GM18520 (cell line): ENCODE data around the gene FOXS1.
A peak's percentile ranks its signal among the peaks of the same experiment; 100 is the strongest.
"Not testable (repeated sequence)": the region's sequence is repeated elsewhere in the genome, so short reads cannot be mapped to it uniquely, and the experiment has no call there.

Experiments
- ATAC-seq: cut with Tn5 transposase; IDR thresholded peaks from one replicate; pipeline ENCODE4 v1.9.1; 2021; ENCODE audit not compliant: unreplicated experiment

The FOXS1 gene

DNA sequence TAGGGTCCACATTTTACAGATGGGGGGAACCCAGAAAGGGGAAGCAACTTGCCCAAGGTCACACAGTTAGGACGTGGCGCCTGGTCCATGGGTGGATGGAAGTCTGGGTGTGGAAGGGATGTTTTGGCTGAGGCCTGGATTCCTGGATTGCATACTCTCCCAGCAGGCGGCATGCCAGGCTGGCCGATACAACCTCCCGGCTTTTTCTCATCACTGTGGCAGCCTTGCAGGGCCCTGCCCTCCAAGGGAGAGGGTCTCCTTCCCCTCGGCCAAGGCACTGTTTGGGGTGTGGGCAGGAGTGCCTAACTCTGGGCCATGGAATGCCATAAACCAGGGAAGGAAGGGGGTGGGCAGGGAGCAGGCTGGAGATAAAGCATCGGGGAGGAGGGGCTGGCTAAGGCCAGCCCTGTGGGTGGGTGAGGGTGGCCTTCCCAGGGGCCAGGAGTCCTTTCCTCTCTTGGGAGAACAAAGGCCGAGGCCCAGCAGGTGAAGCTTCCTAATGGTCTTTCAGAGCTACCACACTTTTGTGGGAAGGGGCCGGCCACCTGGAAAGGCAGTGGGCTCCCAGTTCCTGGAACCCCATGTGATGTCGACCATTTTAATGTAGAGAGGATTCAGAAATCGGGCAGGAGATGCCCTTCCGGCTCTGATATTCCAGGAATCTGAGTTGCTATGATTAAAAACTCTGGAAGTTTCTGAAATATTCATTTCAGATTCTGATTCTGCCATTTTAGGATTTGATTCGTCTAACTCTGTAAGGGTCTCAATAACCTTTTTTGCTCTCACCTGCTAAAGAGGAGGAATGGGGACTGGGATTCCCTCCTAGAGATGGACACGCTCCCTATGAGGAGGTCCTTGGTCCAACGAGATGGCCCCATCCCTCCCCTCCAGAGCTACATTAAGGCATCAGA lies 4.2 kb downstream of the FOXS1 start:
- no peak for ATAC-seq

DNA sequence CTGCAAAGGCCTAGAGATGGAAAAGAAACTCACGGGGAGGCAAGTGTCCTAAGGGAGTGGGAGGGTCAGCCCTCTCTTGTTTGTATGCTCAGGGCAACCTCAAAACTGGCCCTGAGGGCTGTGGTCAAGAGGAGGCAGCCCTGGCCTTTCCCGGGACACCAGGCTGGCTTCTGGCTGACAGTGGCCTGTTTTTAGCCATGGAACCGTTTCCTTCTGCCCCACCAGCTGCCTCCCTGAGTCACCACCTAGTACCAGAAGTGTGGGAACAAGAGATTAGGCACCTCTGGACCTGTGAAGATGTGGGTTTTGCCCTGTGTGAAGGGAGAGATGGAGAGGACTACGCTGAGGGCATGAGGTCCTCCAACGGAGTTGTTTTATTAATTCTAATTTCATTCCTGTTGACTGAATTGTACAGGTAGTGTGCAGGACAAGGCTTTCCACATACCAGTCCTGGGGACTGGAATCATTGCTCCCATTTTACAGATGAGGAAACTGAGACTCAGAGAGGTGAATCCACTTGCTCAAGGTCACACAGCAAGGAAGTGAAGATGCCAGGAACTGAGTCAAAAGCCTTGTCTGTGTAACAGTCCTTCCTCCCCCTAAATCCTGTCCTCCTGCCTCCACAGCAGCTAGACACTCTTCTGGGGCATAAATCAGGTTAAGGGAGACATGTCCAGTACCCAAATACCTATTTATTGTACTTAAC lies 5.5 kb downstream of the FOXS1 start:
- ATAC-seq, result no peak

DNA sequence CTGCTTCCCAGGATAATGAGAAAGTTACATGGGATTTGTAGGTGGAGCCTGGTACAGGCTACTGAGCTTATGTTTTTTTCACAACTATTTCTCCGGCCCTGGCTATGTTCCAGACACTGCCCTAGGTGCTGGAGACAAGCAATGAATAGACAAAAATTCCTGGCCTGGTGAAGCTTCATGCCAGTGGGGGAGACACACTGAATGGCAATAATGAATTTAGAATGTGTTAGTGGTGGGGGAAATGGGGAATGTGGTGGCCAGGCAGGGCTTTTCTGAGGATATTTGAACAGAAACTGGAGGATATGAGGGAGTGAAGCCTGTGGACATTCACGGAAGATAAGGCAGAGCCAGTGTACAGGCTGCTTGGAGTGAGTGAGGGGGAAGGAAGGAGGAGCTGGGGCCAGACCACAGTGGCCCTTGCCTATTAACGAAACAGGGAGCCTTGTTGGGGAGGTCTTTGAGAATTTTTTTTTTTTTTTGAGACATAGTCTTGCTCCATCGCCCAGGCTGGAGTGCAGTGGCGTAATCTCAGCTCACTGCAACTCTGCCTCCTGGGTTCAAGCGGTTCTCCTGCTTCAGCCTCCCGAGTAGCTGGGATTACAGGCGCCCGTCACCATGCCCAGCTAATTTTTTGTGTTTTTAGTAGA lies 6.6 kb downstream of the FOXS1 start:
- ATAC-seq, result no peak

DNA sequence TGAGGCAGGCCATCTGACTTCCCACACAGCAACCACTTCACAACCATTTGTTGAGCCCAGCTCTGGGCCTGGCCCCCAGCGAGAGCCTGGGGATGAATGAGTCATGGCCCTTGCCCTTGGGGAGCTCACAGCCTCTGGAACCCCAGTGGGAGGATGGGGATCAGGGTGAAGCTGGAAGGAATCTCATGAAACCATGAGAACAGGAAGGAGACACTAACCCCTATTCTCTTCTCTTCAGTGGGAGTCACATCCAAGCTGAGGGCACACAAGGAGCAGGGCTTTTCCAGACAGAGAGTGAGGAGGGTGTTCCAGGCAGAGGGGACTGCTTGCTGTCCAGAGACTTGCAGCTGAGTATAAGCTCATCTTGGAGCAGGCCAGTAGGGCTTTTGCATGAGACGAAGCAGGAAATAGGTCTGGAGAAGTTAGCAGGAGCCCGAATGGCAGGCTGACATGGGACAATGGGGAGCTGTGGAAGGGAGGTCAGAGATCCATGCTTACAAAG lies 7.5 kb downstream of the FOXS1 start:
- no peak for ATAC-seq

DNA sequence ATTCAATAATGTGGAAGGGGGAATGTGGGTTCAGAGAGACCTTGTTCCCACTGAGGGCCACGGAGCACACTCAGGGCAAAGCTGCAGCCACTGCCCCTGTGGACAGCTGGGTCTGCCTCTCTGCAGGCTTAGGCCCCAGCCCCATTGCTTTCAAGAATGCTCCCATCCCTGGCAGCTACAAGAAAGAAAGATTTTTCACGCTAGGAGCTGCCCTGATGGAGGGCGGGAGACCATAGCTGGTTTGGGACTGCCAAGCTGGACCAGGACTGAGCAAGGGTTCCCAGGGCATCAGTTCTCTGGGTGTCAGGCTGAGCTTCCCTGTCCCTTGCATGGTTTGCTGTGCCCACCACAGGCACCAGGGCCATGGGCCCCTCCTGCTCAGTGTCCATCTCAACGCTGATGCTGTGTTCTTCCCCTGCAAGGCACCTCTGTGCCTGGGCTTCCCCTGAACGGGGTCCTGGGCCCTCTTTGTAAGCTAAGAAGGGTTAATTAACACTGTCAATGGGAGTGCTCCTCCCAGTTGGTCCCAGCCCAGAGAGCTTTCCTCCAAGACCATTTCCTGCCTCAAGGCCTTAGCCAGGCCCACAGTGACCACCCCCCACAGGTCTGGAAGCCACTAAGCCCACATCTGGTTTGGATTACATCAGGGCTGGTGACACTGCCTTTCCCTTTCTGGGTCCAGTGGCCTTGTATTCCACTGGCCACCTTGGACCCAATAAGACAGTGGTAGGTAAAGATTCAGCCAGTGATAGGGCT lies 8.4 kb downstream of the FOXS1 start:
- no peak for ATAC-seq

DNA sequence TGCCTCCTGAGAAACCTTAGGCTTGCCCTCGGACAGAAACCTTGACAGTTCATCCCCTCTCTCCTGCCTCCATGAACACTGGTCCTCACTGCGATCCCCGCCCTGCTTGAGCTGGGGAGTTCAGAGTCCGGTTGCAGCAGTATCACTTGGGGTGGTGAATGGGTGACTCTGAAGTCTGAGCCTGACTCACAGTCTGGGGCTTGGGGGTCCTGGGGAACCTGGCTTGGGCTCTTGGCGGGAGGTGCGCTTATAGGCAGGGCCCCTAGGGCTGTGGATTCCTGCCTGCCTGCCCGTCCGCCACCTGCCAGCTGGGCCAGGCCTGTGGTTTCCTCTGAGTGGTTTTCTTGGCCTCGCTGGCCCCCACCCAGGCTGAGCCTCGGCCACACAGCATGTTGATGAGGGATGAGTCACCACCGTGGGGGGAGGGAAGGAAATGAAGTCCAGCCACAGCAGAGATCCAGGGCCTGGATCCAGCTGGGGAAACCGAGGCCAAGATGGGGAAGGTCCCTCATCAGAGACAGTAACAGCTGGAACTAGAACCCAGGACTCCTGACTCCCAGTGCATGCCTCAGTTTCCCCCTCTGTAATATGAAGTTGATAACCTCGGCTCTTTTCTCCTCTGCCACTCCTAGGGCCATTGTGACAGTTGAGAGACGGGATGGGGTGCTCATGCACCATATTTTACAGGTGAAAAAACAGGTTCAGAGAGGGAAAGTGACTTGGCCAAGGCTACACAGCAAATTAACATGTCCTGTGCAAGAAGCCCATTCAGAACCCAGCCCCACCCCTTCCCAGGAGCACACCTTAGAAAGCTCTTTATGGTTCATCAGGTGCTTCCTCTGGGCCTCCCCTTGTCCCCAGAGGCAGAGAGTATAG lies 9.2 kb downstream of the FOXS1 start:
- ATAC-seq, result peak; percentile 76

DNA sequence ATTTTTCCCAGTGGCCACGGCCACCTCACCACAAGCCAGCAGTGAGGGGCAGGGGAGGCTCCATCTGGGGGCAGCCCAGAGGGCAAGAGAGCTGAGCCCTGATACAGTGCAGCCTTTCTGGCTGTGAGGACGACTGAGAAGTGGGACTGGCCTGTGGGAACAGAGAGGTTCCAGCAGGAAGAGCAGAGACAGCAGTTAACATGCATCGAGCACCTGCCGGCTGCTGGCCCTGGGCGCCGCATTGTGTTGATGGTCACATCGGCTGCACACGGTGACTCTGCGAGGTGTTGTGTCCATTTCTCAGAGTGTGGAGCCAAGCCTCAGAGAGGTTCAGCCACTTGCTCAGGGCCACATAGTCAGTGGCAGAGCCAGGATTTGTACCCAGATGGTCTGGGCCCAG lies 9.8 kb downstream of the FOXS1 start:
- no peak for ATAC-seq

DNA sequence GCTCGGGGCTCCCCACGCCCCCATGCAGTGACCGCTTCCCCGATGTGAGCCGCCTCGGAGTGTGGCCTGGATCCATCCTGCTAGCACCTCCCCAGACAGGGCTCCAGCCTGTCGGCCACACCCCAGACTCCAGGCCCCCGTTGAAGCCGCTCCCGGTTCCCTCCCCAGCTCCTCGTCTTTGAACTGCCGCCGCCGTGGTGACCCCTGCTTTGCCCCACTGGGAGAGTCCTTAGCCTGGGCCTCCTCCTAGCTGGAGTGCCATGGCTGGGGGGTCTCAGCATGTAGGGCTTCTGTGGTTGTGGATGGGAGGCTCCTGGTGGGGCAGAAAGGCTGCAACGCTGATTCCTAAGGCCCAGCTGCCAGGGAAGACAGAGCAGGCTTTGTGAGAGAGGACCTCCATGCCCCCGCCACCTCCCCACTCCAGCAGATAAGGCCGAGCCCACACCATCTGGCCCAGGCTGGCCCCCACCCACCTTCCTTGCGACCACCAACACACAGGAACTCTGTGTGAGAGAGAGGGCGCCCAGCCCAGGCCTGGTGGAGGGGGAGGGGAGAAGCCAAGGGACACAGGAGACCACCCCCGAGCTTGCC lies 11.4 kb downstream of the FOXS1 start:
- ATAC-seq, result no peak

DNA sequence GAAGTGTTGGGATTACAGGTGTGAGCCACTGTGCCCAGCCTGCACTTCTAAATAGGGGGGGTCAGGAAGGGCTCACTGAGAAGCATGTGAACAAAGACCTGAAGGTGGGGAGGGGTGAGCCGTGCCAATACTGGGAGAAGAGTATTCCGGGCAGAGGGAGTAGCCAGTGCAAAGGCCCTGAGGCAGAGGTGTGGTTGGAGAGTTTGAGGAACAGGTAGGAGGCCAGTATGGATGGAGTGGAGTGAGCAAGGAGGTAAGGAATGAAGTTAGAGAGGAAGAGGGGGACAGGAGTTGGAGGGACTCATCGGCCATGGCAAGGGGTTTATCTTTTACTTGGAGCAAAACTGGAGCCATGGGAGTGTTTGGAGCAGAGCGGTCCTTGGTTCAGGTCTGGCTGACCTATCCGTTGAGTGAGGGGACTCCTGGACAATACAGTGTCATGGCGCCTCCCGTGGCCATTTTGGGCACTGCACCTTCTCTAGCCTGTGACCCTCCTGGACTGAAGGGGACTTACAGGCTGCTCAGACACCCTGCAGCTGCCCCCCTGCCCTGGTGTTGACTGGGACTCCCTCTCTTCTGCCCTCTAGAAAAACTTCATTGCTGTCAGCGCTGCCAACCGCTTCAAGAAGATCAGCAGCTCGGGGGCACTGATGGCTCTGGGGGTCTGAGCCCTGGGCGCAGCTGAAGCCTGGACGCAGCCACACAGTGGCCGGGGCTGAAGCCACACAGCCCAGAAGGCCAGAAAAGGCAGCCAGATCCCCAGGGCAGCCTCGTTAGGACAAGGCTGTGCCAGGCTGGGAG lies 12.1 kb downstream of the FOXS1 start:
- no peak for ATAC-seq

DNA sequence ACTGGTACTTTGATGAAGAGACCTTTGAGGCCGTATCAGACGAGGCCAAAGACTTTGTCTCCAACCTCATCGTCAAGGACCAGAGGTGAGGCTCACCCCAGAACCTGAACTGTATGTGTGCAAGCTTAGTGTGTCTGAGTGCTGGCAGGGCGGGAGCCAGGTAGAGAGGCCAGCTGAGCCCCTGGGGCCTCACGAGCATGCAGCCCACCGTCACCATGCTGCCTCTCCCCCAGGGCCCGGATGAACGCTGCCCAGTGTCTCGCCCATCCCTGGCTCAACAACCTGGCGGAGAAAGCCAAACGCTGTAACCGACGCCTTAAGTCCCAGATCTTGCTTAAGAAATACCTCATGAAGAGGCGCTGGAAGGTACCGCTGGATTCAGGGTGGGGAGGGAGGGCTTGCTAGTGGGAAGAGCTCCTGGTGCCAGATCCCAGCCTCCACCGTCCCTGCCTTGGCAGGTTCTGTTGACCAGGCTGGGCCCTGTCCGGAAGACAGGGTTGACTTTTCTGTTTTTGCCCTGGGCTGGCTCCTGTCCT lies 13.6 kb downstream of the FOXS1 start:
- no peak for ATAC-seq

DNA sequence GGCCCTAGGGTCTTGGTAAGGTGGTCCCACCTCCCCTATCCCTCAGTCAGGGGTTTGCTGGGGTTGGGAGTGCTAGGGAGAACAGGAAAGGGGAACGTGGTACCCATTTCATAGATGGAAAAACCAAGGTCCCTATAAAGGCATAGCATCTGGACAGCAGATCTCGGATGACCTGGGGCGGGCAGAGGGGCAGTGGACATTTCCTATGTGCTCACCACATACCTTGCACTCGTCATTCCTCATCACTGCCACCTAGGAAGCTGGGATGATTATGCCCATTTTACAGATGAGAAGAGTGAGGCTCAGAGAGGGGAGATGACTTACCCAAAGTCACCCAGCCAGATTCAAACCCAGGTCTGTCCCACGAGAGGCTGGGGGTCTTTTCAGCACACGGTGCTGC lies 14.2 kb downstream of the FOXS1 start:
- ATAC-seq, result no peak

DNA sequence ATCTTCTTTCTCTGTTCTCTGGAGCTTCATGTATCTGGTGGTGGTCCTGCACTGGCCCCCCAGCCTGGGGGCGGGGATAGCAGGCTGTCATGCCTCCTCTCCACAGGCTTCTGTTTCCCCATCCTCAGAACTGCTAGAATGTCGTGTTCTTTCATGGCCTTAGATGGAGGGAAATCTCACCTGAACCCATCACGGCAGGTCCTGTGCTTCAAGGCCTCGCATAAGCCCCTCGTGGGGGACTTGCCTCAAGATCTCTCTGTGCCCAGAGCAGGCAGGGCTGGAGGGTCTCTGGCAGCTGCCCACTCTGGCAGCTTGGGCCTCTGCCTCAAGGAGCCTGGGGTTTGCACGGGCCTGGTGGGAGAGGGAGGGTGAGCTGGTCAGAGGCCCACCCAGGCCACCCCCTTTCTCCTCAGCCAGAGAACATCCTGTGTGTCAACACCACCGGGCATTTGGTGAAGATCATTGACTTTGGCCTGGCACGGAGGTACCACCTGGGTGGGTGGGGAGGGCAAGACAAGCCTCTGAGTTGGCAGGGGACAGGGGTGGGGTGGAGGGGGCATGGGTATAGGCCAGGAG lies 14.9 kb downstream of the FOXS1 start:
- ATAC-seq, result no peak

DNA sequence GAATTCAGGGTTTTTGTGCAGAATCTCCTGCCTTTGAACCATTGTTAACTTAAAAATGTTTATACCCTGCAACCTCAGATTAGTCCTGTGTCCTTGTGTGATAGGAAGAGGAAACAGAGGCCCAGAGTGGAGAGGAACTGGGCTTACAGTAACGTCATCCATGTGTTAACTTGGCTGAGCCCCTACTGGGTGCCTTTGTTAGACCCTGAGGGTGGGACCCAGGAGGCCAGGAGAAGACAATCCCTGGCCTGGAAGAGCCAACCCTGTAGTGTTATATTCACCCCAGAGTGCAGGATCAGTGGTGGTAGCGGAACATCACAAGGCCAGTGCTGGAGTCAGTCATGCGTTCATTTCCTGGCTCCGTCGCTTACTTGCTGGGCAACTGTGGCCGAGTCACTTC lies 15.7 kb downstream of the FOXS1 start:
- ATAC-seq, result no peak

DNA sequence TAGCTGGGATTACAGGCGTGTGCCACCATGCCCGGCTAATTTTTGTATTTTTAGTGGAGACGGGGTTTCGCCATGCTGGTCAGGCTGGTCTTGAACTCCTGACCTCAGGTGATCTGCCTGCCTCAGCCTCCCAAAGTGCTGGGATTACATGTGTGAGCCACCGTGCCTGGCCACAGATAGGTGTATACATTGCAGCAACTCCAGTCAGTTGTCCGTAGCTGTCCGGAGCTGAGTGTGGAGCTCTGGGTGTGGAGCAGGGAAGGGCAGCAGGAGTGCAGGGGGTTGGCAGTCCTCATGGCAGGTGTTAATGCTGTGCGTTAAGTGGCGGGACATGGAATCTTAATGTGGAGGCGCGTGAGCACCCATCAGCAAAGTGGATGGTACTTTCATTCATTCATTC lies 17.4 kb downstream of the FOXS1 start:
- not testable (repeated sequence) for ATAC-seq

DNA sequence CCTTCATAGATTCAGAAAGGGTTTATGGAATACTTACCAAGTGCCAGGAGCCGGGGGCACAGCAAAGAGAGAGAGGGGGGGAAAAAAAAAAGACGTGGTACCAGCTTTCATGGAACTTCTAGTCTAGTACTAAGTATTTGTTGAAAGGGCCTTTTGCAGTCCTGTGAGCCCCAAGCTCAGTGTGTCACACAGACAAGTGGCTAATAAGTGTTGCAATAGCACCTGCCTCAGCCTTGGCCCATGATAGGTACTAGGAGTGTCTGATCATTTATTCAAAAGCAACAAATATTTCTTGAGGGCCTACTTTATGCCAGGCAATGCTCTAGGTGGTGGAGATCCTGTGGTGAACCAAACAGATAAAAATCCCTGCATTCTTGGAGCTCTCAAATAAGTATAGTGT lies 18.3 kb downstream of the FOXS1 start:
- ATAC-seq, result no peak

DNA sequence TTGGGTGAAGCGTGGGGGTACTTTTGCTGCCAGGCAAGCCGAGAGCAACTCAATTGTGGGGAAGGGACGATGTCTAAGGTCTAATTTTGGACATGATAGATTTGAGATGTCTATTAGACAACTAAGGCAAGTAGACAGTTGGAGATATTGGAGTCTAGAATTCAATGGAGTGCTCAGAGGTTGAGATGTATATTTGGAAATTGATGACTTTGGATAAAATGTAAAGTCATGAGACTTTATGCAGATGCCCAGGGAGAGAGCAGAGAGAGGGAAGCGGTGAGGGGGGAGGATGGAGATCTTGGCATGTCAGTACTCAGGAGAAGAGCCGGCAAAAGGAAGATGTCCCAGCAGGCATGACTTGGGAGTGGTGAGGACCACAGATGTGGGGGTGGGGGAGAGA lies 19.3 kb downstream of the FOXS1 start:
- ATAC-seq, result no peak

DNA sequence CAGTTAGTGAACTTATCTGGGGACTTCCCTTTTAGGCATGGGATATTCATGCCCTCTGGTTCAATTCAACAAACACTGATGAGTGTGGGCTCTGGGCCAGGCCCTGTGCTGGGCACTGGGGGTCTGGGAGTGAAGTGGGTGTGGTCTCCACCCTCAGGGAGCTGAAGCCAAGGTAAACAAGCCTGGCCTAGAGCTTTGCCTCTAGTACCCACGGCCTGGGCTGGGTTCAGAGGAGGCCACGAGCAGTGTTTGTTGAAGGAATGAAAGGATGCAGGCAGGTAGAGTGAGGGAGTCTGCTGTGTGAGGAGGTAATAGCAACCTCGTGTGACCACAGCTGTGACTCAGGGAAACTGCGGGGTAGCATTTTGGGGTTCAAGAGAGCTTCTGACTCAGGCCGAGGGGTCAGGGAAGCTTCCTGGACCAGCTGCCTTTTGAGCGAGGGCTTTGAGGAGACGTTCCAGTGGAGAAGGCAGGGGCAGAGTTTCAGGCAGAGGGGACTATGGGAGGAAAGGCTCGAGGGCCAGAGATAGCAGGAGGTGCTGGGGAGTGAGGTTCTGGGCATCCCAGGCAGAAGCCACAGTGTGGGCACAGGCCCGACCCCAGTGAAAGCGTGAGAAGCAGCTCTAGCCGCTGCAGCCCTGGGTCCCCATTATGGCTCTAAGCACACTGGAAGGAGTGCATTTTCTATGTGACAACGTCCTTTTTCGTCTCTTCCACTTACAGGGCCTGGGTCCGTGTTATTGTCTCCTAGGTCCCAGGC lies 20.7 kb downstream of the FOXS1 start:
- no peak for ATAC-seq

DNA sequence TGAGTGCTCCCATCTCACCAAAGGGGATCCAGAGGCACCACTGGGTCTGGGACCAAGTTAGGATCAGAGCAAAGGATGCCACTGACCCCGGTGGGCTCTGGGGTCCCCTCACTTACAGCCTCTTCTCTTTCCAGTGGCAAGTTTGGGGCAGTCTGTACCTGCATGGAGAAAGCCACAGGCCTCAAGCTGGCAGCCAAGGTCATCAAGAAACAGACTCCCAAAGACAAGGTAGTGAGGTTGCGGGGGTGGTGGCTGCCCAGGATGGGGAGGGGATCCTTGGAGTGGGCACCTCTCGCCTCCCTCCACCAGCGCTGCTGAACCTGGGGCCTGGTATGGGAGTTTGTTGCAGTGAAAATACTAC lies 21.3 kb downstream of the FOXS1 start:
- no peak for ATAC-seq
